WI38 (cell line): ENCODE data around the gene TTC9C.
"Not testable (repeated sequence)": the region's sequence is repeated elsewhere in the genome, so short reads cannot be mapped to it uniquely, and the experiment has no call there.

Experiments used
- H3K4me3 ChIP-seq: 2 replicates; pipeline ENCODE4 v1.5.1; 2011; ENCODE audit warnings: low read depth, mild to moderate bottlenecking, control low read depth, low read length
- TF ChIP-seq, protein P1 (sequence below): IDR thresholded peaks from 2 replicates; pipeline ENCODE4 v1.5.1; 2012; ENCODE audit warnings: low read depth, mild to moderate bottlenecking, control low read depth, low read length

The TTC9C gene

DNA sequence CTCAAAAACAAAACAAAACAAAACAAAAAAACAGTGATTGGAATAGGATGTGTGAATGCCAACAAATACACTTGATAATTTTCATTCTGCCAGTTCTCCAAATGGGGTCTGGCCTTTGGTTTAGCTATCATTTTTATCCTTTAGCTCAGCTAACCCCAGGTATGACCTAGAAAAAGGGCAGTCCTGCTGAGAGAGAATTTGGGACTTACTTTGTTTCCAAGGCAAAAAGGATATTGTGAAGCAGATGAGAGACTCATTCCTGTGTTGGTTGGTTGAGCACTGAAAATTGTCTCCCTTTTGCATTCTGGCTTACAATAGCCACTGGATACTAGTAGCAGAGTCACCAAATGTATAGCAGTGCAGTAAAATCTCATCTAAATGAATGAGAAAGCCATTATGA, 8.9 kb downstream of the TTC9C start:
- no peak overlapping the region for H3K4me3 ChIP-seq
- TF ChIP-seq, protein P1, sequence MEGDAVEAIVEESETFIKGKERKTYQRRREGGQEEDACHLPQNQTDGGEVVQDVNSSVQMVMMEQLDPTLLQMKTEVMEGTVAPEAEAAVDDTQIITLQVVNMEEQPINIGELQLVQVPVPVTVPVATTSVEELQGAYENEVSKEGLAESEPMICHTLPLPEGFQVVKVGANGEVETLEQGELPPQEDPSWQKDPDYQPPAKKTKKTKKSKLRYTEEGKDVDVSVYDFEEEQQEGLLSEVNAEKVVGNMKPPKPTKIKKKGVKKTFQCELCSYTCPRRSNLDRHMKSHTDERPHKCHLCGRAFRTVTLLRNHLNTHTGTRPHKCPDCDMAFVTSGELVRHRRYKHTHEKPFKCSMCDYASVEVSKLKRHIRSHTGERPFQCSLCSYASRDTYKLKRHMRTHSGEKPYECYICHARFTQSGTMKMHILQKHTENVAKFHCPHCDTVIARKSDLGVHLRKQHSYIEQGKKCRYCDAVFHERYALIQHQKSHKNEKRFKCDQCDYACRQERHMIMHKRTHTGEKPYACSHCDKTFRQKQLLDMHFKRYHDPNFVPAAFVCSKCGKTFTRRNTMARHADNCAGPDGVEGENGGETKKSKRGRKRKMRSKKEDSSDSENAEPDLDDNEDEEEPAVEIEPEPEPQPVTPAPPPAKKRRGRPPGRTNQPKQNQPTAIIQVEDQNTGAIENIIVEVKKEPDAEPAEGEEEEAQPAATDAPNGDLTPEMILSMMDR, result no peak

- no peak overlapping the region for H3K4me3 ChIP-seq
- TF ChIP-seq, protein P1, result no peak
Measured at GRCh38 chr11:62747475-62748160, 19.3 kb downstream of the TTC9C start.

DNA sequence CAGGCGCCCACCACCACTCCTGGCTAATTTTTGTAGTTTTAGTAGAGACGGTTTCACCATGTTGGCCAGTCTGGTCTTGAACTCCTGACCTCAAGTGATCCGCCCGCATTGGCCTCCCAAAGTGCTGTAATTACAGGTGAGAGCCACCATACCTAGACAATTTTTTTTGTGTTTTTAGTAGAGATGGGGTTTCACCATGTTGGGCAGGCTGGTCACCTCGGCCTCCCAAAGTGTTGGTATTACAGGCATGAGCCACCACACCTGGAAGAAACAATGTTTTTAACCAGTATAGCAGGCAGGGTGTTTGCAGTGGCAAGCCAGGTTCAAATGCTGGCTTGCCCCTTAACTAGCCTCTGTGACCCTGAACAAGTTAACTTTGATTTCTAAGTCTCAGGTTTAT, 21.6 kb downstream of the TTC9C start:
- not testable (repeated sequence) for H3K4me3 ChIP-seq

- H3K4me3 ChIP-seq, result no peak overlapping the region
- TF ChIP-seq, protein P1, result no peak
Measured at GRCh38 chr11:62752177-62752785, 24.0 kb downstream of the TTC9C start.

DNA sequence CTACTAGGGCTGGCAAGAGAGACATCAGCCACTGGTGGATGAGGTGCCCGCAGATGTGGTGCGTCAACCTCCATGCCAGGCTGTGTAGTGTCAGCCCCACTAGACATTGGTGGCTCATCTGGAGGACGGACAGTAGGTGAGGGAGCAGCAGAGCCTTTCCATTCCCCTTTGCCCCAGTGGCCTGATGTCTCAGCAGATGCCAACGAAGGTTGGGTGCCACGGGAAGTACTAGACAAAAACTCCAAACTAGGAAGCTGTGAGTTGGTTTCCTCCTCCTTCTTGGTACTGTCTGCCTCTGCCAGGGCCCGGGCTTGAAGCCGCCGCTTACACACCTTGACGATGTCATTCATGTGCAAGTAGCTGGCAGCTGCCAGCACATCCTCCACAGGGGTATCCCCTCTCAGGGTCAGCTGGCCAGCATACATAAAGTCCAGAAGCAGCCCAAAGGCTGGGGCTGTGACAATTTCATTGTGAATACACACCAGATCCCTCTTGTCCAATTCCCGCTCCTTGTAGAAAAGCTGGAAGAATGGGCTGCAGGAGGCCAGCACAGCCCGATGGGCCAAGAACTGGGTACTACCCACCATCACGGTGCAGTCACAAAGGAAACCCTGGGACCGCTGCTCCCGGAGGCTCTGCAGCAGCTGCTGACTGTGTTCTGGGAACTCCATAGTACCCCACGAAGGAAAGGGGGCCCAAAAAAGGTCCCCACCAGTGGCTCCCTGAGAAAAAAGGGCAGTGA, 24.9 kb downstream of the TTC9C start:
- H3K4me3 ChIP-seq, result peak overlapping the region; percentile 81
- TF ChIP-seq, protein P1, result no peak

DNA sequence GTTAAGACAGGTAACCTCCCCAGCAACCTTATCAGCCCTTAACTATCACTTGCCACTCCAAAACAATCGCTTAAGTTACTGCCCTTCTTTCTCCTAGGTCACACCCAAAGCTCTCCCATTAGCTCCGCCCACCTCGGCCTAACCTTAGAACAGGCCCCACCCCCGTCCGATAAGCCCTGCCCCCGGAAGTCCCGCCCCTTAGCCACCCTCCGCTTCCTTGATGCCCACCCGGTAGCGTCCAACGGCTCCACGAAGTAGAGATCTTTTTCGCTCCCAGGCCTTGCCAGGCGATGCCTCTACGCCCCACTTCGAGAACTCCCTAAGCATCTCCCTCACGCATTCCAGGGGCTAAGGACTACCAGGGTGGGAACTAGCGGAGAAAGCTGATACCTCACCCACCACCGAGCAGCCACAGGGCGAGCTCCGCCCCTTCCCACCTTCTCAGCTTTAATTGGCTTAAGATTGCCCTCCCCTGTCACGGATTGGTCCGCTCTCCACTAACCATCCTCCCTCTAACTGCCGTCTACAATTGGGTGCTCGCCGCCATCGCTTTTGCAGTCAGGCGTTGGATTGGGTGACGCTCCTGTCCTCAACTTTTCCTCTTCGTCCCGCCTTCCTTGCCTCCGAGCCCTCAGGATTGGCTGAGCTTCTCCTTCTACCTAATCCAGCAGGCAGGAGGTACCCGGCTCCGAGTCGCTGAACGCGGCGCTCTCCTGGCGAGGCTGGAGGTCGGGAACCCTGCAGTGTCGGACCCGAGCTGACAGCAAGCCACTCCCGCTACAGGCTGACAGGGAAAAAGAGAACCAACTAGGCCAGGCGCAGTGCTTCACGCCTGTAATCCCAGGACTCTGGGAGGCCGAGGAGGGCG, 25.7 kb downstream of the TTC9C start, which contains the start of gene ZBTB3:
Gene ZBTB3, minus strand, starts transcription at position 425 of the 868 bp plus-strand sequence. CDS start 496 bp downstream, outside the sequence.
- TF ChIP-seq, protein P1, result no peak

GRCh38 chr11:62755086-62755615, 26.9 kb downstream of the TTC9C start:
- TF ChIP-seq, protein P1, result no peak
- H3K4me3 ChIP-seq, result no peak overlapping the region

More for the DNA sequence above, 25.7 kb downstream of the TTC9C start, which contains the start of gene ZBTB3:
- H3K4me3 ChIP-seq, result peak within 1 kb of the TSS; percentile 81
